Kidney tubule cell (primary cell): ENCODE results near the gene LCMT1.
"Not testable (repeated sequence)": the region's sequence is repeated elsewhere in the genome, so short reads cannot be mapped to it uniquely, and the experiment has no call there.

Experiments
- DNase-seq: peaks from one replicate; pipeline ENCODE4 v3.0.0-alpha.2; 2018; ENCODE audit warnings: low spot score

LCMT1 gene

GRCh38 chr16:25148568-25149215, 37.1 kb downstream of the LCMT1 start:
- no peak for DNase-seq

GRCh38 chr16:25151996-25152395, 40.5 kb downstream of the LCMT1 start:
- DNase-seq, result peak; percentile 65

DNA sequence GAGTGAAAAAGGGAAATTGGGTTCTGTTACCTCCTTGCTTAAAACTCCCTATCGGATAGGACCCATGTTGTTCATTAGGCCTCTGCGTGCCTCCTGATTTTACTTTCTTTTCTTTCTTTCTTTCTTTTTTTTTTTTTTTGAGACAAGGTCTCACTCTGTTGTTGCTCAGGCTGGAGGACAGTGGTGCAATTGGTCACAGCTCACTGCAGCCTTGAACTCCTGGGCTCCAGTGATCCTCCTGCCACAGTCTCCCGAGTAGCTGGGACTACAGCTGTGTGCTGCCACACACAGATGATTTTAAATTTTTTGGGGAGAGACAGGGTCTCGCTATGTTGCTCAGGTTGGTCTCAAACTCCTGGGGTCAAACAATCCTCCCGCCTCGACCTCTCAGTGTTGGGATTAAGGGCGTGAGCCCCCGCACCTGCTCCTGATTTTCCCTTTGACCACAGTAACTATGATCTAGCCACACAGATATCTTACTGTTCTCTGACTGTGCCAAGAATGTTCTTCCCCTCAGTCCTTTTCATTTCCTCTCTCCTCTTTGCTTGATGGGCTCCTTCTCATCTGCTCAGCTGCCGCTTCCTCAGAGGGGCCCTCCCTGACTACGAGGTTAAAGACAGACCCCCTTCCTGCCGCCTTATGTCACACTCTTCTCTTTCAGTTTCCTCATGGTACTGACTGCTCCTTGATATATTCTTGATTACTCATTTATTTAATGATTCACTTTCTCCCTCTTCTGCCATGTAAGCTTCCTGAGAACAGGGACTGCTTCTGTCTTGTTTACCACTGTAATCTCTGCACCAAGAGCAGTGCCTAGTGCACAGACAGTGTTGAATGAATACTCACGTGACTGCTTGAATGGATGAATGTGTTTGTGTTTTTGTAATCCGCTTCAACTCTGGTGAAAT, 44.3 kb downstream of the LCMT1 start:
- DNase-seq, result peak; percentile 80

- peak; percentile 16 for DNase-seq
Measured at GRCh38 chr16:25157271-25157875, 45.8 kb downstream of the LCMT1 start.

- no peak for DNase-seq
Measured at GRCh38 chr16:25158401-25158800, 46.9 kb downstream of the LCMT1 start.

- DNase-seq, result no peak
Measured at GRCh38 chr16:25161753-25162367, 50.3 kb downstream of the LCMT1 start.

- DNase-seq, result no peak
Measured at GRCh38 chr16:25163683-25164082, 52.1 kb downstream of the LCMT1 start.

DNA sequence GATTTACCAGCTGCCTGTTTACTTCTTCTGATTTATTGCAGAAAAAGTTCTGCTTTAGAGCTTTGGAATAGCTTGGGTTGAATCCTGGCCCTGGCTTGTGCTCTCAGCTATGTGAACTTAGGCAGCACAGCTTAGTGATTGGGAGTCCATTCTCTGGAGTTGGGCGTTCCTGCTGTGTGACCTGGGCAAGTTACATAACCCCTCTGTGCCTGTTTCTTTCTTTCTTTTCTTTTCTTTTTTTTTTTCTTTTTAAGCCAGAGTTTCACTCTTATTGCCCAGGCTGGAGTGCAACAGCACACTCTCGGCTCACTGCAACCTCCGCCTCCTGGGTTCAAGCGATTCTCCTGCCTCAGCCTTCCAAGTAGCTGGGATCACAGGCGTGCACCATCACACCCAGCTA, 53.7 kb downstream of the LCMT1 start:
- DNase-seq, result no peak

DNA sequence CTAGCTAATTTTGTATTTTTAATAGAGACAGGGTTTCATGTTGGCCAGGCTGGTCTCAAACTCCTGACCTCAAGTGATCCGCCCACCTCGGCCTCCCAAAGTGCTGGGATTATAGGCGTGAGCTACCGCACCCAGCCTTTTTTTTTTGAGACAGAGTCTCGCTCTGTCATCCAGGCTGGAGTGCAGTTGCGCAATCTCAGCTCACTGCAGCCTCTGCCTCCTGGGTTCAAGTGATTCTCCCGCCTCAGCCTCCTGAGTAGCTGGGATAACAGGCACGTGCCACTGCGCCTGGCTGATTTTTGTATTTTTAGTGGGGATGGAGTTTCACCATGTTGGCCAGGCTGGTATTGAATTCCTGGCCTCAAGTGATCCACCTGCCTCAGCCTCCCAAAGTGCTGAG, 56.4 kb downstream of the LCMT1 start:
- not testable (repeated sequence) for DNase-seq

- DNase-seq, result no peak
Measured at GRCh38 chr16:25171390-25171789, 59.8 kb downstream of the LCMT1 start.

DNA sequence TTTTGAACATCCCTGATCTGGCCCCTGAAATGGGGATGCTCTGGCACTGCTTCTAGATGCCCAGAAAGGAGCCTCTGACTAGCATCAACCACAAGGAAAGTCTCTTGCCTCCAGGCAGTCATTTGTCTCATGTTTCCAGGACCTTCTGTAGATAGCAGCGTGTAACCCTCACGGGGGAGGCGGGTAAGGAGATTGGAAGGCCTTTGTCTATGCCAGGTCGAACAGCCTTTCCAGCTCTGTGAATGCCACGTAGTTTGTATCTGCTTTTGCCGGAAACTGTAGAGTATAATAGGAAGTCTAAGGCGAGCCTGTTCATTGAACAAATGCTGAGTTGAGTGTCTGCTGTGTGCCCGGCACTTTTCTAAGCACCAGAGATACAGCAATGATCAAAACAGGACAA, 61.3 kb downstream of the LCMT1 start:
- DNase-seq, result no peak

GRCh38 chr16:25174285-25174684, 62.7 kb downstream of the LCMT1 start:
- DNase-seq, result no peak

- no peak for DNase-seq
Measured at GRCh38 chr16:25176136-25176535, 64.6 kb downstream of the LCMT1 start.

- DNase-seq, result no peak
Measured at GRCh38 chr16:25177512-25177830, 65.9 kb downstream of the LCMT1 start.

DNA sequence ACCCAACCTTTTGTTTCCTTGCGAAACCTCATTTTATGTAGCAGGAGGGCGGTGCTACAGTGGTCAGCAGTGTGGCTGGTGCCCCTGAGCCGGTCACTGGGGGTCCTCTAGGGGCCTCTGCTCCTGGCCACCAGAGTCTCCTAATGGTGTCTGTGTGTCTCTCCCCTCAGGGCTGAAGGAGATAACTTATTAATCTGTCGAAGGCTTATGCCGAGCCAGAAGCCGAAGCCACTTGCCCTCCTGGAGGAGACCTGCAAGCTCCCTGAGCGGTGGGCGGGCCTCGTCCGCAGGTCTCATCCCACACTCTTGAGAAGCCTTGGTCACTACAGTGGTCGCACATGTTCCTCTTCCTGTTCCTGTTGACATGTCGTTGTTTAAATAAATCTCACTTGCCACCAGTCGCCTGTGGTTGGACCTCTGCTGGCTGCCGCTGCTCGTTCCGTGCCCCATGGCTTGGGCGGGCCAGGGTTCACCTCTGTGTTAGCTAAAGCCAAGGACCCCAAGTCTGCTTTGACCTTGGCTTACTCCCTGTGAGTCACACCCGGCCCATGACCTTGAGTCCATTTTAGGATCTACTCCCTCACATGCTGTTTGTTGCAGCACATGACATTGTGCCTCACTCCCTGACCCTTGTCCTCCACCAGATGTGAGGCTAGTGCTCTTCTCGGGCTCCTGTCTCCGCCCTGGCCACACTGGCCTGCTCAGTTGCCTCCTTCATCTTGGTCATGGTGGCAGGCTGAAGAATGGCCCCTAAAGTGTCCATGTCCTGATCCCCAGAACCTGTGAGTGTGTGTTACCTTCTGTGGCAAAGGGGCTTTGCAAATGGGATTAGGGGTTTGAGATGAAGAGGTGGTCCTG, 66.5 kb downstream of the LCMT1 start:
- no peak for DNase-seq

DNA sequence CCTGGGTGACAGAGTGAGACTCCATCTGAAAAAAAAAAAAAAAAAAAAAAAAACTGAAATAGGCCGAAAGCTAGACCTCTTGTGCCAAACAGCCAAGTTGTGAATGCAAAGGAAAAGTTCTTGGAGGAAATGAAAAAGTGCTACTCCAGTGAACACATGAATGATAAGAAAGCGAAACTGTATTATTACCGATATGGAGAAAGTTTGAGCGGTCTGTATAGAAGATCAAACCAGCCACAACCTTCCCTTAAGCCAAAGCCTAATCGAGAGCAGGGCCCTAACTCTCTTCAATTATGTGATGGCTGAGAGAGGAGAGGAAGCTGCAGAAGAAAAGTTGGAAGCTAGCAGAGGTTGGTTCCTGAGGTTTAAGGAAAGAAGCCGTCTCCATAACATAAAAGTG, 69.7 kb downstream of the LCMT1 start:
- DNase-seq, result not testable (repeated sequence)

- no peak for DNase-seq
Measured at GRCh38 chr16:25184771-25185170, 73.2 kb downstream of the LCMT1 start.

- no peak for DNase-seq
Measured at GRCh38 chr16:25187491-25187795, 75.9 kb downstream of the LCMT1 start.

DNA sequence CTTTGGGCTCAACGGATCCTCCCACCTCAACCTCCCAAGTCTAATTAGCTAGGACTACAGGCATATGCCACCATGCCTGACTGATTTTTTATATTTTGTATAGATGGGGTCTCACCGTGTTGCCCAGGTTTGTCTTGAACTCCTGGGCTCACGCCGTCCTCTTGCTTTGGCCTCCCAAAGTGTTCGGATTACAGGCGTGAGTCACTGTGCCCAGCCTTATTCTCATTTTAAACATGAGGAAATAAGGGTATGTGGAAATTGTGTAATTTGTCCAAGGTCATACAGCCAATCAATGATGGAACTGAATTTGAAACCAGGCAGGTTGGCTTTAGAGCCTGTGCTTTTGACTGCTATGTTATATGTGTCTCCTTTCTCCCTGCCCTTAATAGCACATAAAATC, 77.8 kb downstream of the LCMT1 start:
- no peak for DNase-seq

GRCh38 chr16:25192096-25192495, 80.6 kb downstream of the LCMT1 start:
- peak; percentile 19 for DNase-seq

- no peak for DNase-seq
Measured at GRCh38 chr16:25194273-25194878, 82.8 kb downstream of the LCMT1 start.

GRCh38 chr16:25198021-25198420, 86.5 kb downstream of the LCMT1 start:
- peak; percentile 61 for DNase-seq
